HEK293 (cell line): ENCODE results near the gene C19orf38.

Experiments
- CTCF ChIA-PET: fragments of 350-600 bp; formaldehyde crosslinking; extraction: SDS; loops from one replicate; lab custom pipeline; 2021; ENCODE audit warnings: antibody characterized with exemption; lab: Yijun Ruan, JAX
- POLR2A ChIA-PET: fragments of 300-600 bp; formaldehyde crosslinking; extraction: SDS; loops from one replicate; lab custom pipeline; 2020; ENCODE audit warnings: antibody characterized with exemption, inconsistent platforms; lab: Yijun Ruan, JAX
- H3K27ac ChIP-seq: fragments of 200-500 bp; sonication (Bioruptor generic); 2 replicates; pipeline ENCODE4 v1.5.1; 2014; ENCODE audit warnings: low read depth, low read length, control low read depth, inconsistent platforms; ENCODE audit errors: extremely low read depth
- H3K36me3 ChIP-seq, 2 experiments: fragments of 200-500 bp in 1 of 2; sonication (Bioruptor generic) in 1 of 2; 1 replicate in 1 of 2; 2 replicates in 1 of 2; pipeline ENCODE4 v1.5.1; 2014 to 2017; ENCODE audit warnings: inconsistent platforms in 2 of 2, low read length in 2 of 2; ENCODE audit not compliant: control insufficient read depth in 2 of 2, insufficient read depth in 1 of 2
- H3K4me1 ChIP-seq: fragments of 200-500 bp; sonication (Bioruptor generic); 2 replicates; pipeline ENCODE4 v1.5.1; 2014; ENCODE audit warnings: mild to moderate bottlenecking, low read length, inconsistent platforms; ENCODE audit not compliant: control insufficient read depth, insufficient read depth
- H3K4me3 ChIP-seq: 2 replicates; pipeline ENCODE4 v1.5.1; 2011; ENCODE audit warnings: low read depth, mild to moderate bottlenecking, control low read depth, low read length, moderate library complexity
- H3K9me3 ChIP-seq: fragments of 200-500 bp; sonication (Bioruptor generic); 2 replicates; pipeline ENCODE4 v1.5.1; 2014; ENCODE audit warnings: low read depth, low read length, inconsistent platforms; ENCODE audit not compliant: control insufficient read depth, insufficient read depth
- KLF8 ChIP-seq: fragments of 450-650 bp; formaldehyde crosslinking; IDR thresholded peaks from 2 replicates; pipeline ENCODE4 v1.5.1; 2016; ENCODE audit warnings: missing biosample characterization, missing genetic modification characterization
- PRDM1 ChIP-seq: fragments of 450-650 bp; formaldehyde crosslinking; IDR thresholded peaks from 2 replicates; pipeline ENCODE4; 2016; ENCODE audit warnings: missing biosample characterization, missing genetic modification characterization
- SETDB1 ChIP-seq: IDR thresholded peaks from one replicate; pipeline ENCODE4 v1.6.1; 2017; ENCODE audit warnings: mild to moderate bottlenecking, low read length, moderate library complexity, mixed read lengths; ENCODE audit not compliant: insufficient read length
- ZBTB20 ChIP-seq: fragments of 450-650 bp; formaldehyde crosslinking; IDR thresholded peaks from 2 replicates; pipeline ENCODE4 v1.5.1; 2016; ENCODE audit warnings: missing biosample characterization, missing genetic modification characterization
- ZNF132 ChIP-seq: fragments of 450-650 bp; formaldehyde crosslinking; IDR thresholded peaks from 2 replicates; pipeline ENCODE4 v1.5.1; 2017; ENCODE audit warnings: missing biosample characterization, missing genetic modification characterization, borderline replicate concordance
- ZNF341 ChIP-seq: fragments of 450-650 bp; formaldehyde crosslinking; IDR thresholded peaks from 2 replicates; pipeline ENCODE4; 2016; ENCODE audit warnings: low read depth, missing biosample characterization, missing genetic modification characterization
- ZNF350 ChIP-seq: fragments of 450-650 bp; formaldehyde crosslinking; IDR thresholded peaks from 2 replicates; pipeline ENCODE4 v1.5.0; 2017; ENCODE audit warnings: missing biosample characterization, mild to moderate bottlenecking, missing genetic modification characterization
- ZNF560 ChIP-seq: fragments of 450-650 bp; formaldehyde crosslinking; IDR thresholded peaks from 2 replicates; pipeline ENCODE4 v1.5.1; 2017; ENCODE audit warnings: missing biosample characterization, missing genetic modification characterization, borderline replicate concordance
- ZNF585B ChIP-seq: fragments of 450-650 bp; formaldehyde crosslinking; IDR thresholded peaks from 2 replicates; pipeline ENCODE4 v1.5.1; 2016; ENCODE audit warnings: missing biosample characterization, missing genetic modification characterization
- TF ChIP-seq, protein P1 (sequence below): fragments of 450-650 bp; formaldehyde crosslinking; IDR thresholded peaks from 2 replicates; pipeline ENCODE4 v1.5.1; 2016; ENCODE audit warnings: missing biosample characterization, missing genetic modification characterization
- TF ChIP-seq, protein P2 (sequence below): fragments of 450-650 bp; formaldehyde crosslinking; IDR thresholded peaks from 2 replicates; pipeline ENCODE4 v1.5.1; 2016; ENCODE audit warnings: missing biosample characterization, missing genetic modification characterization
- TF ChIP-seq, protein P3 (sequence below): fragments of 450-650 bp; formaldehyde crosslinking; IDR thresholded peaks from 2 replicates; pipeline ENCODE4 v1.5.1; 2016; ENCODE audit warnings: missing biosample characterization, missing genetic modification characterization
- TF ChIP-seq, protein P4 (sequence below): fragments of 450-650 bp; formaldehyde crosslinking; IDR thresholded peaks from 2 replicates; pipeline ENCODE4 v1.5.1; 2016; ENCODE audit warnings: missing biosample characterization, missing genetic modification characterization

C19orf38 gene

DNA sequence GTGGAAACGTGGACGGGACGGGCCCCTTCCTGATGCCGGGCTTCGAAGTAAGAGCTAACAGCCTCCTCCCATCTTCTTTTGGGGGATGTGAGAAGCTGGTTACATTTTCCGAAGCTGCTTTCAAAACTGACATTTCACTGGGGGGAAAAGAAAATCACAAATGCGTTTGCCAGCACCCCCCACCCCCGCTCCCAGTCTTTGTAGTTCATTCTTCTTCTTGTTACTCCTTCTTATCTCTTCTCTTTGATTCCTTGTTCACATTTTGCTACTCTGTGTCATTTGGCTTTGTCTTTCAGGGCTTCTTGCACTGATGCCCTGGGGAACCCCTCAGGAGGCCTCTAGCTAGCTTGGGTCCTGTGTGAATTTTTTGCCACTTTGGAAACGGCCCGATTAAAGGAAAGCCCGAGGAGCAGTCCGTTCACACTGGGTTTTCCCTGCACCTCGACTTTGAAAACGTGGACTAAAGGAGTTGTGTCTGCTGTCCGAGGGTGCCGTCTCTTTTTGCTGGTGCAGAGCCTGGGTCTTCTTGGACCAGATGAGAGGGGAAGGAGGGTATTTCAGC, 24.4 kb downstream of the C19orf38 start (continued):
- TF ChIP-seq, protein P1, sequence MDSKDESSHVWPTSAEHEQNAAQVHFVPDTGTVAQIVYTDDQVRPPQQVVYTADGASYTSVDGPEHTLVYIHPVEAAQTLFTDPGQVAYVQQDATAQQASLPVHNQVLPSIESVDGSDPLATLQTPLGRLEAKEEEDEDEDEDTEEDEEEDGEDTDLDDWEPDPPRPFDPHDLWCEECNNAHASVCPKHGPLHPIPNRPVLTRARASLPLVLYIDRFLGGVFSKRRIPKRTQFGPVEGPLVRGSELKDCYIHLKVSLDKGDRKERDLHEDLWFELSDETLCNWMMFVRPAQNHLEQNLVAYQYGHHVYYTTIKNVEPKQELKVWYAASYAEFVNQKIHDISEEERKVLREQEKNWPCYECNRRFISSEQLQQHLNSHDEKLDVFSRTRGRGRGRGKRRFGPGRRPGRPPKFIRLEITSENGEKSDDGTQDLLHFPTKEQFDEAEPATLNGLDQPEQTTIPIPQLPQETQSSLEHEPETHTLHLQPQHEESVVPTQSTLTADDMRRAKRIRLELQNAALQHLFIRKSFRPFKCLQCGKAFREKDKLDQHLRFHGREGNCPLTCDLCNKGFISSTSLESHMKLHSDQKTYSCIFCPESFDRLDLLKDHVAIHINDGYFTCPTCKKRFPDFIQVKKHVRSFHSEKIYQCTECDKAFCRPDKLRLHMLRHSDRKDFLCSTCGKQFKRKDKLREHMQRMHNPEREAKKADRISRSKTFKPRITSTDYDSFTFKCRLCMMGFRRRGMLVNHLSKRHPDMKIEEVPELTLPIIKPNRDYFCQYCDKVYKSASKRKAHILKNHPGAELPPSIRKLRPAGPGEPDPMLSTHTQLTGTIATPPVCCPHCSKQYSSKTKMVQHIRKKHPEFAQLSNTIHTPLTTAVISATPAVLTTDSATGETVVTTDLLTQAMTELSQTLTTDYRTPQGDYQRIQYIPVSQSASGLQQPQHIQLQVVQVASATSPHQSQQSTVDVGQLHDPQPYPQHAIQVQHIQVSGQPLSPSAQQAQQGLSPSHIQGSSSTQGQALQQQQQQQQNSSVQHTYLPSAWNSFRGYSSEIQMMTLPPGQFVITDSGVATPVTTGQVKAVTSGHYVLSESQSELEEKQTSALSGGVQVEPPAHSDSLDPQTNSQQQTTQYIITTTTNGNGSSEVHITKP: peak; percentile 82
- no peak for TF ChIP-seq SETDB1
- TF ChIP-seq, protein P2, sequence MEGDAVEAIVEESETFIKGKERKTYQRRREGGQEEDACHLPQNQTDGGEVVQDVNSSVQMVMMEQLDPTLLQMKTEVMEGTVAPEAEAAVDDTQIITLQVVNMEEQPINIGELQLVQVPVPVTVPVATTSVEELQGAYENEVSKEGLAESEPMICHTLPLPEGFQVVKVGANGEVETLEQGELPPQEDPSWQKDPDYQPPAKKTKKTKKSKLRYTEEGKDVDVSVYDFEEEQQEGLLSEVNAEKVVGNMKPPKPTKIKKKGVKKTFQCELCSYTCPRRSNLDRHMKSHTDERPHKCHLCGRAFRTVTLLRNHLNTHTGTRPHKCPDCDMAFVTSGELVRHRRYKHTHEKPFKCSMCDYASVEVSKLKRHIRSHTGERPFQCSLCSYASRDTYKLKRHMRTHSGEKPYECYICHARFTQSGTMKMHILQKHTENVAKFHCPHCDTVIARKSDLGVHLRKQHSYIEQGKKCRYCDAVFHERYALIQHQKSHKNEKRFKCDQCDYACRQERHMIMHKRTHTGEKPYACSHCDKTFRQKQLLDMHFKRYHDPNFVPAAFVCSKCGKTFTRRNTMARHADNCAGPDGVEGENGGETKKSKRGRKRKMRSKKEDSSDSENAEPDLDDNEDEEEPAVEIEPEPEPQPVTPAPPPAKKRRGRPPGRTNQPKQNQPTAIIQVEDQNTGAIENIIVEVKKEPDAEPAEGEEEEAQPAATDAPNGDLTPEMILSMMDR (tag by site-specific recombination): no peak
- TF ChIP-seq PRDM1 (tag by site-specific recombination): peak; percentile 49; the same call in 1 of the 2 replicates
- 0 out of 2 replicates have a peak, but pooled peaks have one; percentile 5 for TF ChIP-seq ZBTB20 (tag by site-specific recombination)
- peak; percentile 7; the same call in 1 of the 2 replicates for TF ChIP-seq ZNF341
- TF ChIP-seq, protein P3, sequence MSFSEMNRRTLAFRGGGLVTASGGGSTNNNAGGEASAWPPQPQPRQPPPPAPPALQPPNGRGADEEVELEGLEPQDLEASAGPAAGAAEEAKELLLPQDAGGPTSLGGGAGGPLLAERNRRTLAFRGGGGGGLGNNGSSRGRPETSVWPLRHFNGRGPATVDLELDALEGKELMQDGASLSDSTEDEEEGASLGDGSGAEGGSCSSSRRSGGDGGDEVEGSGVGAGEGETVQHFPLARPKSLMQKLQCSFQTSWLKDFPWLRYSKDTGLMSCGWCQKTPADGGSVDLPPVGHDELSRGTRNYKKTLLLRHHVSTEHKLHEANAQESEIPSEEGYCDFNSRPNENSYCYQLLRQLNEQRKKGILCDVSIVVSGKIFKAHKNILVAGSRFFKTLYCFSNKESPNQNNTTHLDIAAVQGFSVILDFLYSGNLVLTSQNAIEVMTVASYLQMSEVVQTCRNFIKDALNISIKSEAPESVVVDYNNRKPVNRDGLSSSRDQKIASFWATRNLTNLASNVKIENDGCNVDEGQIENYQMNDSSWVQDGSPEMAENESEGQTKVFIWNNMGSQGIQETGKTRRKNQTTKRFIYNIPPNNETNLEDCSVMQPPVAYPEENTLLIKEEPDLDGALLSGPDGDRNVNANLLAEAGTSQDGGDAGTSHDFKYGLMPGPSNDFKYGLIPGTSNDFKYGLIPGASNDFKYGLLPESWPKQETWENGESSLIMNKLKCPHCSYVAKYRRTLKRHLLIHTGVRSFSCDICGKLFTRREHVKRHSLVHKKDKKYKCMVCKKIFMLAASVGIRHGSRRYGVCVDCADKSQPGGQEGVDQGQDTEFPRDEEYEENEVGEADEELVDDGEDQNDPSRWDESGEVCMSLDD (tag by site-specific recombination): no peak
- TF ChIP-seq ZNF132 (tag by site-specific recombination): no peak

DNA sequence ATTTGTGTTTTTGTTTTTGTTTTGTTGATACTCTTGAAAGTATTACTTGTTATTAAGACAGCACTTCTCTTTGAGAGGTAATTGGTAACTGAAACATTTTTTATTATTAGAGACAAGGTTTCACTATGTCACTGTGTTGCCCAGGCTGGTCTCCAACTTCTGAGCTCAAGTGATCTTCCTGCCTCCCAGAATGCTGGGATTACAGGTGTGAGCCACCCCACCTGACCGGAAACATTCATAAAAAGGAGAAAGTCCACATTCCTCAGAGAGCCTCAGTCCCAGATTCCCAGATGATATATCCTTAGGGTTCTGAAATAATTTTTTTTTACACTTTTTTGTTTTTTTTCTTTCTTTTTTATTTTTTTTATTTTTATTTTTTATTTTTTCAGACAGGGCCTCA, 25.8 kb downstream of the C19orf38 start:
- Histone ChIP-seq H3K9me3 (no peaks in the 10 kb centered on the region), H3K27ac (no peak overlapping the region), H3K4me3 (no peak overlapping the region), H3K4me1 (no peaks in the 10 kb centered on the region), H3K36me3 (peaks cover 13 to 16% of the 10 kb centered on the region in 2 experiments; a peak in 2 of 3 replicates)
- ChIA-PET POLR2A (interaction anchor here (1.3 kb wide), 1 partner anchor 14 kb away, joined by 5 read pairs; no protein-coding TSS in a partner anchor), CTCF (interaction anchor here (0.5 to 3.0 kb wide), 6 partner anchors 10 to 162 kb away, joined by 3 to 20 read pairs (median 4); no protein-coding TSS in a partner anchor)
- no peak for TF ChIP-seq ZNF132 (tag by site-specific recombination)
- TF ChIP-seq ZNF585B (tag by site-specific recombination): no peak
- 0 out of 2 replicates have a peak, but pooled peaks have one; percentile 15 for TF ChIP-seq KLF8 (tag by site-specific recombination)
- TF ChIP-seq ZBTB20 (tag by site-specific recombination): no peak
- TF ChIP-seq, protein P4, sequence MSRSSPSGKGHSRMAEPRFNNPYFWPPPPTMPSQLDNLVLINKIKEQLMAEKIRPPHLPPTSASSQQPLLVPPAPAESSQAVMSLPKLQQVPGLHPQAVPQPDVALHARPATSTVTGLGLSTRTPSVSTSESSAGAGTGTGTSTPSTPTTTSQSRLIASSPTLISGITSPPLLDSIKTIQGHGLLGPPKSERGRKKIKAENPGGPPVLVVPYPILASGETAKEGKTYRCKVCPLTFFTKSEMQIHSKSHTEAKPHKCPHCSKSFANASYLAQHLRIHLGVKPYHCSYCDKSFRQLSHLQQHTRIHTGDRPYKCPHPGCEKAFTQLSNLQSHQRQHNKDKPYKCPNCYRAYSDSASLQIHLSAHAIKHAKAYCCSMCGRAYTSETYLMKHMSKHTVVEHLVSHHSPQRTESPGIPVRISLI (tag by site-specific recombination): peak; percentile 59; the same call in 1 of the 2 replicates
- TF ChIP-seq ZNF560 (tag by site-specific recombination): 0 out of 2 replicates have a peak, but pooled peaks have one; percentile 4
- no peak for TF ChIP-seq ZNF350 (tag by site-specific recombination)
